ENCODE results near the gene ERVK3-1. TPM values are rescaled to one million over a fixed set of nuclear protein-coding genes. Genes with fewer than 3 reads are reported as not detected.
A peak's percentile ranks its signal among the peaks of the same experiment; 100 is the strongest.
"Not testable (repeated sequence)": the region's sequence is repeated elsewhere in the genome, so short reads cannot be mapped to it uniquely, and the experiment has no call there.

ERVK3-1 gene, protein sequence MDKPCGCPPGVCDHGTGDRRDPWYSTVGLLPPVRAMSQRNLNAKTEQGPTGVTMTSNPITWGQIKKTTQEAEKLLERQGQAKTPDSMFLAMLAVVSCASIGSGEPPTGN
- 38.9 and 46.3 TPM in 2 replicates for total RNA-seq (2014; rRNA removed; shearing (Covaris generic); ENCODE audit: low replicate concordance)

GRCh38 chr19:58305065-58305931, at the start of gene ERVK3-1:
Gene ERVK3-1, plus strand, starts transcription at chr19:58305377. Its CDS starts 6,792 bp downstream, at chr19:58312169.
- peak; percentile 92 for DNase-seq (ENCODE audit: low read depth)
- in situ Hi-C loops (cut with HindIII; ENCODE audit: low pct_unique_long_range_greater_than_20kb, low sequenced_read_pairs) = no loop called here

DNA sequence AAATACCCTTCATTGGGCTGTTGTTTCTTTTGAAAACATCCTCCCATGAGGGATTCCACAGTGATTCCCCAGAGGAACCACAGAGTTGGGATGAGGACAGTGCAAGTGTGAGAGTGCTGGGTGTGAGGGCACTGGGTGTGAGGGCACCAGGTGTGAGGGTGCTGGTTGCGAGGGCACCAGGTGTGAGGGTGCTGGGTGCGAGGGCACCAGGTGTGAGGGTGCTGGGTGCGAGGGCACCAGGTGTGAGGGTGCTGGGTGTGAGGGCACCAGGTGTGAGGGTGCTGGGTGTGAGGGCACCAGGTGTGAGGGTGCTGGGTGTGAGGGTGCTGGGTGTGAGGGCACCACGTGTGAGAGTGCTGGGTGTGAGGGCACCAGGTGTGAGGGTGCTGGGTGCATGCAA, 46.9 kb upstream of the ERVK3-1 start:
- in situ Hi-C loops (cut with HindIII; ENCODE audit: low pct_unique_long_range_greater_than_20kb, low sequenced_read_pairs); DNase-seq (ENCODE audit: low read depth): not testable (repeated sequence)

GRCh38 chr19:58261600-58261967, 43.6 kb upstream of the ERVK3-1 start:
- DNase-seq (ENCODE audit: low read depth) = no peak
- in situ Hi-C loops (cut with HindIII; ENCODE audit: low pct_unique_long_range_greater_than_20kb, low sequenced_read_pairs) = no loop called here

- in situ Hi-C loops (cut with HindIII; ENCODE audit: low pct_unique_long_range_greater_than_20kb, low sequenced_read_pairs) = no loop called here
Measured at GRCh38 chr19:58261968-58262921, 42.9 kb upstream of the ERVK3-1 start.

DNA sequence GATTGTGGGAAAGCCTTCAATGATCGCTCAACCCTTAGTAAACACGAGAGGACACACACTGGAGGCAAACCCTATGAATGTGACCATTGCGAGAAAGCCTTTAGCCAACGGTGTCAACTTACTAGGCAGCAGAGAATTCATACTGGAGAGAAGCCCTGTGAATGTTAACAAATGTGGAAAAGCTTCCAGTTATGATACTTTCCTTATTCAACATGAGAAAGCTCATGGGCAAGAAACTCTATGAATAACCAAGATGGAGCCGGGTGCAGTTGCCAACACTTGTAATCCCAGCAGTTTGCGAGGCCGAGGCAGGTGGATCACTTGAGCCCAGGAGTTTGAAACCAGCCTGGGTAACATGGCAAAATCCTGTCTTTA, 42.3 kb upstream of the ERVK3-1 start:
- in situ Hi-C loops (cut with HindIII; ENCODE audit: low pct_unique_long_range_greater_than_20kb, low sequenced_read_pairs) = no loop called here
- no peak for DNase-seq (ENCODE audit: low read depth)

More at GRCh38 chr19:58261968-58262921, 42.9 kb upstream of the ERVK3-1 start:
- DNase-seq (ENCODE audit: low read depth) = peak; percentile 40

DNA sequence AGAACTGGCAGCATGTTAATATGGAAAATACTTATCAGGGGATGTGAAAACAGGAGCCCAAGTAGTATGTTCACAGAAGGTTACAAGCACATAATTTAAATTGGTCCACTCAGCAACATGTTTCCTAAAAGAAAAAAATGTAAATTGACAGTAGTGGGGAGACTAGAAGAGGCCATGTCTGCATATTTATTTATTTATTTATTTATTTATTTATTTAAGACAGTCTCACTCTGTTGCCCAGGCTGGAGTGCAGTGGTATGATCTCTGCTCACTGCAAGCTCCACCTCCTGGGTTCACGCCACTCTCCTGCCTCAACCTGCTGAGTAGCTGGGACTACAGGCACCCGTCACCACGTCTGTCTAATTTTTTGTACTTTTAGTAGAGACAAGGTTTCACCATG, 40.1 kb upstream of the ERVK3-1 start:
- no peak for DNase-seq (ENCODE audit: low read depth)

DNA sequence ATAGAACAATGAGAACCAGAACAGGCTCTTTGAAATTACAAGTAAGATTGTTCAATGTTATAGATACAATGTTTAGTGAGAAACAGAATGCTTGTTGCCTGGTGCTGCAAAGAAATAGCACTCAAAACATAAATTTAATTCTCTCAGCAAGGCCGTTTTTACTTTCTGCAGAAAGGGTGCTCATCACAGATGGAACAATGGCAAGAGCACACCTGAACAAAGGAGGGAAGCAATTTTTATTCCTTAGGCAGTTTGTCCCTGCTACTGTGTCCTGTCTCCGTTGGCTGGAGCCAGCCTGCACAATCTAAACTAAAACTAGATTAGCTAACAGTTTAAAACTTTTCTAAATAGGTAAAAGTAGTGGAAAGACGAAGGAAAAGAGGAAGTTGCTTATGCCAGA, 36.8 kb upstream of the ERVK3-1 start:
- no peak for DNase-seq (ENCODE audit: low read depth)
- in situ Hi-C loops (cut with HindIII; ENCODE audit: low pct_unique_long_range_greater_than_20kb, low sequenced_read_pairs) = no loop called here

More for the DNA sequence above, 40.1 kb upstream of the ERVK3-1 start:
- in situ Hi-C loops (cut with HindIII; ENCODE audit: low pct_unique_long_range_greater_than_20kb, low sequenced_read_pairs) = no loop called here

DNA sequence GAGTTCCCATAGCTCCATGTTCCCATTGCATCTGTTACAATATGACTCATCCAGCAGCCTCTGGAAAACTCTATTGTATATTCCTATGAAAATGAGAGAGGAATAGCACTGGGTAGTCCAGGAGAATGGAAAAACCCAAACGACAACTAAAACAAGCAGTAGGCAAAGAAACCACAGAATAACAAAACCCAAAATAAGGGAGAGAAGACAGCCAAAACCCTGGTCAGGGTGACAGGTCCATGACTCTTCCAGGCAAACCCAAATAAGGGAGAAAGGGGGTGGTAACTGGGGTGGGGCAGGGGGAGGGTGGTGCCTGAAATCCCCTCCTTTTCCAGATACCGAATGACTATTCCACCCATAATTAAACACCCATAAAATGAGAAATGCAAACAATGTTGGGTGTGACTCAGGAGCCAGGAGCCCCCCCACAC, 30.4 kb upstream of the ERVK3-1 start:
- DNase-seq (ENCODE audit: low read depth) = peak; percentile 64

GRCh38 chr19:58275564-58275963, 29.6 kb upstream of the ERVK3-1 start:
- in situ Hi-C loops (cut with HindIII; ENCODE audit: low pct_unique_long_range_greater_than_20kb, low sequenced_read_pairs) = no loop called here
- no peak for DNase-seq (ENCODE audit: low read depth)

More for the DNA sequence above, 30.4 kb upstream of the ERVK3-1 start:
- in situ Hi-C loops (cut with HindIII; ENCODE audit: low pct_unique_long_range_greater_than_20kb, low sequenced_read_pairs) = no loop called here

DNA sequence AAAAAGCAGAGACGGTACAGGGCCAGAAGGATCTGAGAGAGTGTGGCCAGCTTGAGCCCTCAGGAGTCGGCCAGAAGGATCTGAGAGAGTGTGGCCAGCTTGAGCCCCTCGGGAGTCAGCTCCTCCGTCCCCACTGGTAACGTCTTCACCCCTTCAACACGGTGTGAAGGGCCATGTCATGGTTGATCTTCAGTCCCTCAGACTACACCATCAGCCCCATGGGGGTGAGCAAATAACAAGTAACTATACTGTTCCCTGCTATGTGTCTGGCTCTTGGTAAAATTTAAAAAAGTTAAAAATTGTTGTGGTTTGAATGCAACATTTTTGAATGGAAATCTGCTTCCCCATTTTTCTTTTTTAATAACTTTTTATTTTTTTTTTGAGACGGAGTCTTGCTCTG, 28.0 kb upstream of the ERVK3-1 start:
- in situ Hi-C loops (cut with HindIII; ENCODE audit: low pct_unique_long_range_greater_than_20kb, low sequenced_read_pairs) = no loop called here
- DNase-seq (ENCODE audit: low read depth) = no peak

- in situ Hi-C loops (cut with HindIII; ENCODE audit: low pct_unique_long_range_greater_than_20kb, low sequenced_read_pairs) = no loop called here
- no peak for DNase-seq (ENCODE audit: low read depth)
Measured at GRCh38 chr19:58277748-58278540, 27.2 kb upstream of the ERVK3-1 start.

DNA sequence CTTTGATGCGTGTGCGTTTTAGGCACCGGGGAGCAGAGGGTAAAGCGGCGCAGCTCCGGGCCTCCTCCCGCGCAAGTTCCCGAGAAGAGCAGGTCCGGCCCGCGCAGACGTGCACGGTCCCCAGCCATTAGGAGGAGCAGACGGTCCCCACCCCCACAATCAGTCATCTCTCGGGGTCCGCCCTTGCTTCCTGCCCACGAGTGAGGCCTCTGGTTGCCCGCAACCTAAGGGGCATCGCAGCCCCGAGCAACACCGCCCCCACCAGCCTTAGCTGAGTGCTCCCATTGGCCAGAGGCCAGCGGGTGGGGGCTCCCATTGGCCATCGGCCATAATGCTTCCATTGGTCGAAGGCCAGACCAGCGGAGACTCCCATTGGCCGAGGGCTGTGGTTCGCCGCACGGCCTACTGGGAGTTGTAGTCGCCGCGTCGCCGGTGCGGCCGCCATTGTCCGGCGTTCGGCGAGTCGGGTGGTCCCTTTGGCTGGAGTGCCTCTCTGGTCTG, 26.6 kb upstream of the ERVK3-1 start, which contains the start of gene ZNF8:
Gene ZNF8, plus strand, starts transcription at position 415 of the 501 bp plus-strand sequence. CDS start 127 bp downstream, outside the sequence.
- peak; percentile 99 for DNase-seq (ENCODE audit: low read depth)
- in situ Hi-C loops (cut with HindIII; ENCODE audit: low pct_unique_long_range_greater_than_20kb, low sequenced_read_pairs) = no loop called here

DNA sequence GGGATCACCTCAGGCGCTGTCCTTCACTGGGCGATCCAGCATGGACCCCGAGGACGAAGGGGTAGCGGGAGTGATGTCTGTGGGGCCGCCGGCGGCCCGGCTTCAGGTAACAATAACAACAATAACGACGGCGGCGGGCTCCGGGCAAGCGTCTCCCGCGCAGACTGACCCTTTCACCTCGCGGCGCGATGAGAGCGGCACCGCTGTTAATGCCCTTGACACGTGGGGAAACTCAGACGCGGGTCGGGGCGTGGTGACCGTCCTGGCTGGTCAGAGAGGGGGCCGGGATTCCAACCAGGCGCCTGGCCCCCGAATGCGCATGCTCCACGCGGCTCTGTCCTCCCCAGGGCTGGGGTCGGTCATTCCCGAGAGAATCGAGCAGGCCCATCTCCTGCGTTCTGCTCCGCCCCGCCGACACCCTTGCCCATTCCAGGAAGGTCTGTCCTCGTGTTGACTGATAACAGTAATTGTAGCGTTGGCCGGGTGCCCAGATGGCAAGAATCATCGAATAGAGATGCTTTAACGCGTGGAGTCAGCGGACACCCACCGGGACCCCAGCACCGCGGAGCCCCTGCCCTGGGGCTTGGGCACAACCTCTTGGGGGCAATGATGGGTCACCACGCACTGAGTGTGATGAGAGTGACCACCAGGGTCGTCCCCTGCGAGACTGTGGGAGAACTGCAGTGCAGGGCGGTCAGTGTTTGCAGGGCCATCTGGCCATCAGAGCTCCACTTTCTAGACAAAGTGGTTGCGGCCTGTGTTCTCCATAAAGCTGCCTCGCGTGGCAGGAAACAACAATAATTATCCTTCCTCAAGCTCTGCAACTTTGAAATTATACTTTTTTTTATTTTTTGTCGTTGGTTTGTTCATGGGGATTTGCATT, 25.9 kb upstream of the ERVK3-1 start:
- in situ Hi-C loops (cut with HindIII; ENCODE audit: low pct_unique_long_range_greater_than_20kb, low sequenced_read_pairs) = no loop called here
- no peak for DNase-seq (ENCODE audit: low read depth)

- in situ Hi-C loops (cut with HindIII; ENCODE audit: low pct_unique_long_range_greater_than_20kb, low sequenced_read_pairs) = no loop called here
- DNase-seq (ENCODE audit: low read depth) = no peak
Measured at GRCh38 chr19:58279925-58280316, 25.3 kb upstream of the ERVK3-1 start.

DNA sequence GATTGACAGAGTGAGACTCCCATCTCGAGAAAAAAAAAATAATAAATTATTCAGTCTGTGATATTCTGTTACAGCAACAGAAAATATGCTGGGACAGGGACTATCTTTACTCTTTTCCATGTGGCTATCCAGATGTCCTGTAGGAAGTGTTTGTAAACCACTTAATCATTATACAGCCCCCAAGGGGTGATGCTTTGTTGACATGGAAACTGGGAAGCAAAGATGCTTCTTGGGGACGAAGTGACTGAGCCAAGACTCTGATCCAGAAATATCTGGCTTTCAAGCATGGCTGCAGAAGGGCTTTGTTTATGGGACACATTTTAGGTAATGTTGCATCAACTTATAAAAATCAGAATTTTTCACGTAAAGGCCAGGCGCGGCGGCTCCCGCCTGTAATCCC, 21.0 kb upstream of the ERVK3-1 start:
- DNase-seq (ENCODE audit: low read depth) = no peak
- in situ Hi-C loops (cut with HindIII; ENCODE audit: low pct_unique_long_range_greater_than_20kb, low sequenced_read_pairs) = no loop called here

- DNase-seq (ENCODE audit: low read depth) = no peak
- in situ Hi-C loops (cut with HindIII; ENCODE audit: low pct_unique_long_range_greater_than_20kb, low sequenced_read_pairs) = no loop called here
Measured at GRCh38 chr19:58291943-58292342, 13.2 kb upstream of the ERVK3-1 start.

All from Caki2 (cell line).